M059J (cell line): ENCODE results near the gene ZNF638. TPM values are rescaled to one million over a fixed set of nuclear protein-coding genes. Genes with fewer than 3 reads are reported as not detected.

Source experiments
- DNase-seq: peaks from one replicate; pipeline ENCODE4 v3.0.0-alpha.2; 2012; ENCODE audit warnings: low read depth
- total RNA-seq: library from RNA; depleted of rRNA; stranded (reverse); fragments of >200 nt; shearing (Covaris generic); gene quantifications from 2 replicates; pipeline ENCODE4 v1.2.3, GENCODE V29; 2014

ZNF638 gene
- total RNA-seq, 1 experiment from 2014 or later = 44.7 TPM

- peak; percentile 9 for DNase-seq
These were observed 5.2 kb downstream of the ZNF638 start for GRCh38 chr2:71336802-71337201.

- DNase-seq = no peak
These were observed 6.2 kb downstream of the ZNF638 start for GRCh38 chr2:71337776-71338175.

- no peak for DNase-seq
These were observed 8.1 kb downstream of the ZNF638 start for GRCh38 chr2:71339685-71340084.

GRCh38 chr2:71340176-71340575, 8.6 kb downstream of the ZNF638 start:
- DNase-seq = no peak

- no peak for DNase-seq
These were observed 10.1 kb downstream of the ZNF638 start for GRCh38 chr2:71341645-71342044.

GRCh38 chr2:71346065-71346464, 14.5 kb downstream of the ZNF638 start:
- DNase-seq = no peak

- peak; percentile 23 for DNase-seq
These were observed 15.9 kb downstream of the ZNF638 start for GRCh38 chr2:71347517-71347916.

- DNase-seq = peak; percentile 32
These were observed 16.7 kb downstream of the ZNF638 start for GRCh38 chr2:71348302-71348701.

GRCh38 chr2:71353248-71353647, 21.7 kb downstream of the ZNF638 start:
- no peak for DNase-seq

- DNase-seq = peak; percentile 56
These were observed 27.5 kb downstream of the ZNF638 start for GRCh38 chr2:71358931-71359671.

- DNase-seq = no peak
These were observed 28.9 kb downstream of the ZNF638 start for GRCh38 chr2:71360434-71360975.

GRCh38 chr2:71361631-71362030, 30.0 kb downstream of the ZNF638 start:
- DNase-seq = no peak

GRCh38 chr2:71362447-71362846, 30.9 kb downstream of the ZNF638 start:
- DNase-seq = no peak

- no peak for DNase-seq
These were observed 38.4 kb downstream of the ZNF638 start for GRCh38 chr2:71370015-71370414.

- no peak for DNase-seq
These were observed 40.5 kb downstream of the ZNF638 start for GRCh38 chr2:71372042-71372441.

- peak; percentile 78 for DNase-seq
These were observed 47.5 kb downstream of the ZNF638 start for GRCh38 chr2:71379086-71379485.

- DNase-seq = no peak
These were observed 49.1 kb downstream of the ZNF638 start for GRCh38 chr2:71380665-71381064.

GRCh38 chr2:71385012-71385411, 53.4 kb downstream of the ZNF638 start:
- DNase-seq = peak; percentile 74

- no peak for DNase-seq
These were observed 56.6 kb downstream of the ZNF638 start for GRCh38 chr2:71388214-71388613.

- no peak for DNase-seq
These were observed 57.9 kb downstream of the ZNF638 start for GRCh38 chr2:71389384-71390072.

- no peak for DNase-seq
These were observed 61.6 kb downstream of the ZNF638 start for GRCh38 chr2:71393216-71393615.

- no peak for DNase-seq
These were observed 63.9 kb downstream of the ZNF638 start for GRCh38 chr2:71395471-71395870.

- no peak for DNase-seq
These were observed 70.8 kb downstream of the ZNF638 start for GRCh38 chr2:71402427-71402826.
